Brain microvascular endothelial cell (primary cell): ENCODE results near the gene SNX25.

Source experiments
- DNase-seq: peaks from one replicate; pipeline ENCODE4 v3.0.0-alpha.2; 2020
- H3K27ac ChIP-seq: fragments of 250-450 bp; sonication (Bioruptor Pico); 2 replicates; pipeline ENCODE4 v1.5.1; 2020; ENCODE audit warnings: mild to moderate bottlenecking, moderate library complexity
- H3K27me3 ChIP-seq: fragments of 250-450 bp; sonication (Bioruptor Pico); replicated peaks from 2 replicates; pipeline ENCODE4 v1.5.1; 2020; ENCODE audit warnings: mild to moderate bottlenecking
- H3K36me3 ChIP-seq: fragments of 250-450 bp; sonication (Bioruptor Pico); replicated peaks from 2 replicates; pipeline ENCODE4 v1.5.1; 2020; ENCODE audit warnings: mild to moderate bottlenecking
- H3K4me3 ChIP-seq: 2 replicates; pipeline ENCODE4 v1.5.1; 2011; ENCODE audit warnings: low read depth, mild to moderate bottlenecking, control low read depth, low read length, moderate library complexity
- in situ Hi-C: cut with HindIII; loops from 2 replicates; pipeline ENCODE4 v1.10.0; 2017; ENCODE audit warnings: low sequenced_read_pairs, low pct_ligation_motif_present
- TF ChIP-seq, protein P1 (sequence below): IDR thresholded peaks from 2 replicates; pipeline ENCODE4 v1.5.1; 2011; ENCODE audit warnings: low read depth, mild to moderate bottlenecking, moderate library complexity, low read length, control low read depth, inconsistent platforms; ENCODE audit errors: missing control alignments

The SNX25 gene

DNA sequence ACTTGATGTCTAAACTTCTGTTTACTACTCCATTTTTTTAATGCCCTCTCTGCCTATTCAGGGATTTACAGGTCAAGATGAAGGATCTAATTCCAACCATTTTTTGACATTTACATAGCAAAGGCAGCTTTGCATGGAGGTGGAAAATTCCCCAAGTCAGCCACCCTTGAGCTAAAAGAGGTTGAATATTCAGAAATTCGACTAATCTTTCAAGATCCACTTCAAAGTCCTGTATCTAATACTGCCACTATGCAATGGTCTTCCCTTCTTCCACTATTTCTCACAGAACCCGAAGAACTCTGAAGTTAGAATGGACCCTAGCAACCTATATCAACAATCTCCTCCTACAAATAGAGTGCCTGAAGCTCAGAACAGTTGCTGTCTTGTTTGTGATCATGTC is 27.2 kb upstream of the SNX25 start:
- no peak overlapping the region for H3K27ac ChIP-seq

DNA sequence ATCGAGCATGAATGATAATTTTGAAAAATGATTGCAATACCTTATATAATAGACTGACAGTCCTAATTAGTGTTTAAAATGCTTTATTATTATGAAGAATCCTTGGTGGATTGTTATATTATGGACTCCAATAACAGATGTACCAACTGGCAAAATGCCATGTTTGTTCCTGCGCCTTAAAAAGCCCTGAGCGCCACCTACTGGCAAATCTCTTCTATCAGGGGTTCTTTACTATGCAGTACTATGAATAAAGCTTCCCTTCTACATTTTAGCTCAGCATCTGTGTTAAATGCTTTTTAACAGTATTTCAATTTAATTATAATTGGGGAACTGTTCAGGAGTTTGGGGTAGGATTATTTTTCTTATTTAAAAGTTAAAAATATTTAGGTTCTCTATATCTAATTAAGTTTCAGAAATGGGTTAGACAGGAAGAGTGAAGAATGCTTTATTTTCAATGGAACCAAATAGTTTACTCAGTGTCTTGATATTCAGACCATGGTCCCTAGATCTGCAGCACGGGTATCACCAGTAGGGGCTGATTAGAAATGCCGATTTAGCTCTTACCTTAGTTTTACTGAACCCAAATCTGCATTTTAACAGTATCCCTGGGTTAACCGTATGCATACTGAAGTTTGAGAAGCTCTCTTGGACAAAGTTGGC is 25.6 kb upstream of the SNX25 start:
- in situ Hi-C loops, result no loop called here
- peak; percentile 88 for DNase-seq
- TF ChIP-seq, protein P1, sequence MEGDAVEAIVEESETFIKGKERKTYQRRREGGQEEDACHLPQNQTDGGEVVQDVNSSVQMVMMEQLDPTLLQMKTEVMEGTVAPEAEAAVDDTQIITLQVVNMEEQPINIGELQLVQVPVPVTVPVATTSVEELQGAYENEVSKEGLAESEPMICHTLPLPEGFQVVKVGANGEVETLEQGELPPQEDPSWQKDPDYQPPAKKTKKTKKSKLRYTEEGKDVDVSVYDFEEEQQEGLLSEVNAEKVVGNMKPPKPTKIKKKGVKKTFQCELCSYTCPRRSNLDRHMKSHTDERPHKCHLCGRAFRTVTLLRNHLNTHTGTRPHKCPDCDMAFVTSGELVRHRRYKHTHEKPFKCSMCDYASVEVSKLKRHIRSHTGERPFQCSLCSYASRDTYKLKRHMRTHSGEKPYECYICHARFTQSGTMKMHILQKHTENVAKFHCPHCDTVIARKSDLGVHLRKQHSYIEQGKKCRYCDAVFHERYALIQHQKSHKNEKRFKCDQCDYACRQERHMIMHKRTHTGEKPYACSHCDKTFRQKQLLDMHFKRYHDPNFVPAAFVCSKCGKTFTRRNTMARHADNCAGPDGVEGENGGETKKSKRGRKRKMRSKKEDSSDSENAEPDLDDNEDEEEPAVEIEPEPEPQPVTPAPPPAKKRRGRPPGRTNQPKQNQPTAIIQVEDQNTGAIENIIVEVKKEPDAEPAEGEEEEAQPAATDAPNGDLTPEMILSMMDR, result peak; percentile 82

More for the DNA sequence above, 27.2 kb upstream of the SNX25 start:
- in situ Hi-C loops, result no loop called here
- H3K4me3 ChIP-seq, result no peak overlapping the region
- TF ChIP-seq, protein P1, result no peak
- no peak for DNase-seq
- no peaks in the 10 kb centered on the region for H3K36me3 ChIP-seq
- no peaks in the 10 kb centered on the region for H3K27me3 ChIP-seq

DNA sequence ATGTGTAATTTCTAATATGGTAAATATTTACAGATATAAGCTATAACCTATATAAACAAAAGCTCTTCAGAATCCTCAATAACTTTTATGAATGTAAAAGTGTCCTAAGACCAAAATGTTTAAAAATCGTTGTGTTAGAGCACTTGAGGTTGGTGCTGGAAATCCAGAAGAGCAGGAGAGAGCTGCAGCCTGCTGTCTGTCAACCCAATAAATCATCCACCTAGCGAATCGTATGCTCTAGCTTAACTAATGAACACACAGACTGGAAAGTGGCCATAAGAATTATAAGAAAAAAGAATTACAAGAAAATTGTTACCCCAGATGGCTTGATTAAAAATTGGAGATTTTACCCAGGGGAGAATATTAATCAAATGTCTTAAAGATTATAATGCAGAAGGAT is 22.6 kb upstream of the SNX25 start:
- H3K4me3 ChIP-seq, result no peak overlapping the region
- H3K27ac ChIP-seq, result no peak overlapping the region
- peaks cover 8% of the 10 kb centered on the region for H3K36me3 ChIP-seq
- TF ChIP-seq, protein P1, result no peak
- in situ Hi-C loops, result no loop called here
- no peak for DNase-seq
- H3K27me3 ChIP-seq, result no peaks in the 10 kb centered on the region

More for the DNA sequence above, 25.6 kb upstream of the SNX25 start:
- no peaks in the 10 kb centered on the region for H3K27me3 ChIP-seq
- no peak overlapping the region for H3K4me3 ChIP-seq
- no peaks in the 10 kb centered on the region for H3K36me3 ChIP-seq
- no peak overlapping the region for H3K27ac ChIP-seq

DNA sequence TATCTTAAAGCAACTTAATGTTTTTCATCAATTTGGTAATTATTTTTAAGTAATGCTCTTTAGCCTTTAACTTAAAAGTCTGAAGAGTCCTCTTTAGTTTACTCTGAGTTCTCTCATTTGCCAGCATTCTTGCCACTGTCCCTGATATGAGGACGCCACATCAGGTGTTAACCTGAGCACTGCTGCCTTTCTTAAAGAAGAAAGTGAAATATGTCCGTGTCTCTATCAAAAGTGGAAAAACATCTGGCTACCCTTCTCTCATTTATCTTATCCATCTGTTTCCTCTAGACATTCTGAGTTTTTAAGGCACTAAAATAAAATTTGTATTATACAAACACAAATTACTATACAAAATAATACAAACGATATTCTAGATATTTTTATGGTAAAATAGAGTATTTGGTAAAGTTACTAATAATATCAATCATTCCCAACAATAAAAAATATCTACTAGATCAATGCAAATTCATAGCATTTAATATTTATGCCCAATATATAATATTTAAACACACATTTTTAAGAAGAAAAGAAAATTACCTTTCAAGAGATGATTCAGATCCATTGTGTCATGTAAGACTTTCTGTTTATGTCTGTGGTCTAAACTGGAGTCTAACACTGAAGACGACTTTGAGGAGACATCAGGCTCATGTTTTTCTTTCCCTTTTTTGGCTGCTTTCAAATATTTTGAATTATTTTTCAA is 19.6 kb upstream of the SNX25 start:
- TF ChIP-seq, protein P1, result no peak
- H3K36me3 ChIP-seq, result peaks cover 8% of the 10 kb centered on the region
- H3K27ac ChIP-seq, result no peak overlapping the region
- in situ Hi-C loops, result no loop called here
- no peaks in the 10 kb centered on the region for H3K27me3 ChIP-seq
- no peak overlapping the region for H3K4me3 ChIP-seq
- no peak for DNase-seq

DNA sequence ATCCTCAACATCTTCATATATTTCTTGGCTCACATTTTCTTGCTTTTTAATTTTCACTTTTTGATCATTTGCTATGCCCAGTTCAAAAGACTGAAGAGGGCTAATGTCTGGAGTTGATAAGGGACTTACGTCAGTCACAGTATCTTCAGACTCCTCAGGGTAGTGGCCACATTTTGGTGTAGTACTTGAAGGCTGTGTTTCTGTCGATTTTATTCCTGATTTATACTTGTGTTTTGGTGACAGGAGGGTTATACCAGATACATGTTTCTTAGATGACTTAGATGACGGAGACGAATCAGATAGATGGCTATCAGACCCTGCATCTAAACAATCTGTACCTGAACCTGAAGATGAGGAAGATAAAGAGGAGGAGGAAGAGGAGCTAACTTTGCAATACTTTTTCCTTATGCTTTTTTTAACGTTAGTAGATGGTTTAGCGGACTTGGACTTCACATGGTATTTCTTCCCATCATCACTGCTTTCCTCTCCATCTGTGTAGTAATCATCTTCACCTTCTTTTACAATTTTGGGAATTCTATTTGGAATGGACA is 19.0 kb upstream of the SNX25 start:
- DNase-seq, result no peak
- in situ Hi-C loops, result no loop called here
- TF ChIP-seq, protein P1, result no peak
- H3K27ac ChIP-seq, result no peak overlapping the region
- no peak overlapping the region for H3K4me3 ChIP-seq
- H3K27me3 ChIP-seq, result no peaks in the 10 kb centered on the region
- H3K36me3 ChIP-seq, result peaks cover 8% of the 10 kb centered on the region
